ENCODE data around the gene HOMER2.

GRCh38 chr15:82810061-82810889 lies 142.2 kb downstream of the HOMER2 start:
- TF ChIP-seq, protein P1, sequence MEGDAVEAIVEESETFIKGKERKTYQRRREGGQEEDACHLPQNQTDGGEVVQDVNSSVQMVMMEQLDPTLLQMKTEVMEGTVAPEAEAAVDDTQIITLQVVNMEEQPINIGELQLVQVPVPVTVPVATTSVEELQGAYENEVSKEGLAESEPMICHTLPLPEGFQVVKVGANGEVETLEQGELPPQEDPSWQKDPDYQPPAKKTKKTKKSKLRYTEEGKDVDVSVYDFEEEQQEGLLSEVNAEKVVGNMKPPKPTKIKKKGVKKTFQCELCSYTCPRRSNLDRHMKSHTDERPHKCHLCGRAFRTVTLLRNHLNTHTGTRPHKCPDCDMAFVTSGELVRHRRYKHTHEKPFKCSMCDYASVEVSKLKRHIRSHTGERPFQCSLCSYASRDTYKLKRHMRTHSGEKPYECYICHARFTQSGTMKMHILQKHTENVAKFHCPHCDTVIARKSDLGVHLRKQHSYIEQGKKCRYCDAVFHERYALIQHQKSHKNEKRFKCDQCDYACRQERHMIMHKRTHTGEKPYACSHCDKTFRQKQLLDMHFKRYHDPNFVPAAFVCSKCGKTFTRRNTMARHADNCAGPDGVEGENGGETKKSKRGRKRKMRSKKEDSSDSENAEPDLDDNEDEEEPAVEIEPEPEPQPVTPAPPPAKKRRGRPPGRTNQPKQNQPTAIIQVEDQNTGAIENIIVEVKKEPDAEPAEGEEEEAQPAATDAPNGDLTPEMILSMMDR (conservative IDR thresholded peaks at IDR 0.05; ENCODE audit: low read length), result no peak
- no peak for TF ChIP-seq EZH2phosphoT487 (IDR thresholded peaks at IDR 0.05; ENCODE audit: borderline replicate concordance)

Measured in Loucy (cell line).